Stimulated activated CD8-positive, alpha-beta memory T cell treated with anti-CD3 and anti-CD28 coated beads, Interleukin-4, amount 100 ng/mL, for 1 hour (primary cell): ENCODE measurements around the gene SIRPG.
"Not testable (repeated sequence)": the region's sequence is repeated elsewhere in the genome, so short reads cannot be mapped to it uniquely, and the experiment has no call there.

Source experiments
- DNase-seq, 2 donors: peaks; one replicate each; pipeline ENCODE4 v3.0.0-alpha.2; 2020; ENCODE audit warnings: low read depth in 2 of 2, low spot score in 1 of 2

The SIRPG gene

GRCh38 chr20:1608678-1609347 lies 48.8 kb downstream of the SIRPG start:
- DNase-seq = not testable (repeated sequence)

GRCh38 chr20:1600736-1601135 lies 56.8 kb downstream of the SIRPG start:
- DNase-seq = no peak

GRCh38 chr20:1595333-1595732 lies 62.2 kb downstream of the SIRPG start:
- no peak for DNase-seq

GRCh38 chr20:1588533-1589460 lies 68.8 kb downstream of the SIRPG start:
- DNase-seq = no peak

- no peak for DNase-seq
Measured at GRCh38 chr20:1587781-1588532, 69.6 kb downstream of the SIRPG start.

GRCh38 chr20:1579488-1579887 lies 78.1 kb downstream of the SIRPG start:
- DNase-seq = no peak
